ENCODE results near the gene CNTNAP5. TPM values are rescaled to one million over a fixed set of nuclear protein-coding genes. Genes with fewer than 3 reads are reported as not detected.

CNTNAP5 gene
- total RNA-seq, 1 donor from 2014 or later = not detected

GRCh38 chr2:124664363-124664762 lies 639.3 kb downstream of the CNTNAP5 start:
- no peak for DNase-seq (ENCODE audit: extremely low read depth, low read depth, low spot score)

DNA sequence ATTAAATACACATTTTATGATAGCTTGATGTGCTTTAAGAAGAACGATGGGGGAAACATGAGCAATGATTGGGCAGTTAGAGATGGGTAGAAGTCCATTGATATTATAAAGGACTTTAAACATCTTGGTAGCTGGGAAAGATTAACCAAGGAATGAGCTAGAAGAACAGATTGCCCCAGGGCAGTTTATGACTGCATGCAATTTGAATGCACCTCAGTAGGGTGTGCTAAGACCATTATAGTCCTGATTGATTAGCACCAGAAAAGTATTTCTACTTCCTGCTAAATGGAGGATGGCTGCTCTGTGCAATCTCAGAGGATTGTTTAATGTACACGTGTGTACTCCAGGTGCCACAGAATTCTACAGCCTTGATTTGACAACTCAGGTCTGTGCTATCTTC lies 641.9 kb downstream of the CNTNAP5 start:
- DNase-seq (ENCODE audit: extremely low read depth, low read depth, low spot score) = no peak

DNA sequence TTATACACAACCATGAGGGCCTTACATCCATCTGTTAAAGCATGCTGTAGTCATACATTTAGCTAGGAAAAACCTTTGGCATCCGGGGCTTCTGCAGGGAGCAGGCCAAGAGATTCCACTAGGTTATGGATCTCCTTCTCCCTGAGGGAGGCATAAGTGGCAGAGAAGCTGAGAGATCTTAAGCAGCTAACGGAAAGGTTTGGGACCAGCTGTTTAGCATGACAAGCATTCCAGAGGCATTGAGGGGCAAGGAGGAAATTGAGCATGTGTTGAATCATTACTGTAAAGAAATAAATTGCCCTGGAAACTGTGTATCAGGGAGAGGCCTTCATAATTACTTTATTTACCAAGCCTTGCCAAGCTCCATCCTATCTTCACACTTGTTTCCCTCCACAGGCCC lies 643.1 kb downstream of the CNTNAP5 start:
- no peak for DNase-seq (ENCODE audit: extremely low read depth, low read depth, low spot score)

GRCh38 chr2:124670187-124670586 lies 645.1 kb downstream of the CNTNAP5 start:
- DNase-seq (ENCODE audit: extremely low read depth, low read depth, low spot score) = no peak

- no peak for DNase-seq (ENCODE audit: extremely low read depth, low read depth, low spot score)
These were observed 653.0 kb downstream of the CNTNAP5 start for GRCh38 chr2:124678043-124678442.

GRCh38 chr2:124683536-124684428 lies 658.7 kb downstream of the CNTNAP5 start:
- no peak for DNase-seq (ENCODE audit: extremely low read depth, low read depth, low spot score)

- DNase-seq (ENCODE audit: extremely low read depth, low read depth, low spot score) = no peak
These were observed 664.3 kb downstream of the CNTNAP5 start for GRCh38 chr2:124689348-124689747.

DNA sequence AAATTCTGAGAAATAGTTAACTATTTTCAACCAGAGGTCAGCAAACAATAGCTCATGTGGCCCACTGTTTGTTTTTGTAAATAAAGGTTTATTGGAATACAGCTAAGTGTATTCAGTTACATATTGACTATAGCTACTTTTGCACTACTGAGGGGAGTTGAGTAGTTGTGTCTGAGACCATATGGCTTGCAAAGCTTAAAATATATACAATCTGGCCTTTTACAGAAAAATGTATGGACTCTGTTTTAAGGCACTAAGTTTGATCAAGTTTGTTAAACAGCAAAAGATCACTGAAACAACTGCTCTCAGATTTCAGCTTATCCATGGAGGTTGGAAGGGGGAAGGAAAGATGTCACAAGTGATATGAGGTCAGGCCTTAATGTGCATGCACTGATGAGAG lies 667.1 kb downstream of the CNTNAP5 start:
- no peak for DNase-seq (ENCODE audit: extremely low read depth, low read depth, low spot score)

DNA sequence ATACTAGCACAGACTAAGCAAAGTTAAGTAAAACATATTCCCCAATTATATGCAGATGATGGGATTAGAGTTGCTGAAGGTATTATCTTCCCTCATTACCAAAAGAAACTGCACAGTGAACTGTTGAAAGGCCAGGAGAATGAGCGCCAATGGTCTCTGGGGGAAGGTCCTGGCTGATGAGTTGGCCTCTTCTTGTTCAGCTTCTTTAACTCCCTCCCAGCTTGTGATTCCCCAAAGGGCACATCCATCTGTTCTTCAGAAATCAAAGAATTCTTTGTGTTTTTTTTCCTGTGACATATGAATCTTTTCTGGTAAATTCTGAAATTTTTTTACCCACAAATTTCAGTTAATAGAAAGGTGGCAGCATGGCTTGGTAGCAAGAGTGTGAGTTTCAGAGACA lies 667.6 kb downstream of the CNTNAP5 start:
- DNase-seq (ENCODE audit: extremely low read depth, low read depth, low spot score) = no peak

- DNase-seq (ENCODE audit: extremely low read depth, low read depth, low spot score) = no peak
These were observed 668.1 kb downstream of the CNTNAP5 start for GRCh38 chr2:124693156-124693555.

- DNase-seq (ENCODE audit: extremely low read depth, low read depth, low spot score) = no peak
These were observed 674.0 kb downstream of the CNTNAP5 start for GRCh38 chr2:124698979-124699565.

DNA sequence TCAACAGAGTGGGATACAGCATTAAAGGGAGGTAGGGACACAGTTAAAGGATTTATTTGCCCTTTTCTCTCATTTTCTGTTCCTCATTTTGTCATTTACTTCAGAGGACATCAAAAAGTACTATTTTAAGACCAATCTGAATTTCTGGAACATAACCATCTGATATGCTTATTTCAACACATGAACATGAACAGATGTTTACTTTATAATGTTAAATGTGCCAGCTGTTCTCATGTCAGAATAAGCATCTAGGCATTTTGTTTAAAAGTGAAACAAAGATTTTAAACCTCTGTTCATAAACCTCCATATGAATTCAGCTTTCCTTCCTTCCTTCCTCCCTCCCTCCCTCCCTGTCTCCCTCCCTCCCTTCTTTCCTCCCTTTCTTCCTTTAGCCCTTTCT lies 677.7 kb downstream of the CNTNAP5 start:
- DNase-seq (ENCODE audit: extremely low read depth, low read depth, low spot score) = no peak

DNA sequence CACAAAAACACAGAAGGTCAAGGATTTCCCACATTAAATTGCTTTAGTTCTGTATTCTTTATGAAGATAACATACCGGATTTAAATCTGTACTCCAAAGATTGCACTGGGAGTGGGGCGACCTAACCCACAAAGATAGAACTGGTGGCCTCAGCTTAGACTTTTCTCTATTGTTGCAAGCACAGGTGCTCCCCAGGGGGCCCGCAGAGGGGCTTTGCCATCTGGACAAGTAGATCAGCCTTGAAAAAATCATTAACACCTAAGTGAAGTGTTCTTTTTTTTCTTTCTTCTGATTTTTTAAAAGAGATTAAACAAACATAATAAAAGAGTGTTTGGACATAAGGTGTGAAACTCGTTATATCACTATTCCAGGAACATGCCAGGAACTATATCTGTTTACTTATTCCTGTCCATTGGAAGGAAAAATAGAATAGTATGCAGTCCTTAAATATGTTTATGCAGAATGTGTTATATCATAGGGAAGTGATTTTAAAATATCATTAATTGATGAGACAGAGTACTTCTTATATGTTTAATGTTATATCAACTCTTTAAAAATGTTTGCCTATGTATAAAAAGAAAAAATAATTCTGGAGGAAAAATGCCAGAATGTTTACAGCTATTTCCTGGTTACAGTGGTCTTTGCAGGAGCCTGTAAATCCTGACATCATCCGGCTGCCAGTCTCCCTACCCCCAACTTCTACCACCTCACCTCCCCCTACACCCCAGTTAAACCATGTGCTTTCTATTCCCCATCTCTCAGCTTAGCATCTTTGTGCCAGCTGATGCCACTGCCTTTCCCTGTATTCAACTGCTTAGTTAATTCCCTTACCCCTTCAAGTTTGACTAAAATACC lies 679.2 kb downstream of the CNTNAP5 start:
- DNase-seq (ENCODE audit: extremely low read depth, low read depth, low spot score) = no peak

DNA sequence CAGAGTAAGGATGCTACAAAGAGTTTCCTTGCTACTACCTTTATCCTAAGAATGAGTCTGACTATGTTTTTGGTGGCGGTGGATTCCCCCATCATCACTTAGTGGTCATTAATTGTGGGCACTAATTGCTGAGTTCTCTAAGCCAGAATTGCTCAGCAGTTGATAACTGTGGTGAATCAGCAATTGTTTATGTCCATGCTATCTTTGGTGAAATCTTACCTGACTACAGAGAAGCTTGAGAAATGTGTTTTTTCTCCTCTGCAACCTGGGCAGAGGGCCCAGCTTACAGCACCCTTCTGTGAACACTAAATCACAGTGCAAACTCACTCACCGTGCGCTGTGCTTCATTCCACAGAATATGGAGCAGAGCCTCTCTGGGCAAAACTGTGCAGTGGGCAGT lies 683.6 kb downstream of the CNTNAP5 start:
- DNase-seq (ENCODE audit: extremely low read depth, low read depth, low spot score) = no peak

- DNase-seq (ENCODE audit: extremely low read depth, low read depth, low spot score) = no peak
These were observed 688.9 kb downstream of the CNTNAP5 start for GRCh38 chr2:124713969-124714368.

GRCh38 chr2:124725187-124725586 lies 700.1 kb downstream of the CNTNAP5 start:
- DNase-seq (ENCODE audit: extremely low read depth, low read depth, low spot score) = no peak

- no peak for DNase-seq (ENCODE audit: extremely low read depth, low read depth, low spot score)
These were observed 715.5 kb downstream of the CNTNAP5 start for GRCh38 chr2:124740636-124741035.

GRCh38 chr2:124753842-124754241 lies 728.8 kb downstream of the CNTNAP5 start:
- DNase-seq (ENCODE audit: extremely low read depth, low read depth, low spot score) = no peak

DNA sequence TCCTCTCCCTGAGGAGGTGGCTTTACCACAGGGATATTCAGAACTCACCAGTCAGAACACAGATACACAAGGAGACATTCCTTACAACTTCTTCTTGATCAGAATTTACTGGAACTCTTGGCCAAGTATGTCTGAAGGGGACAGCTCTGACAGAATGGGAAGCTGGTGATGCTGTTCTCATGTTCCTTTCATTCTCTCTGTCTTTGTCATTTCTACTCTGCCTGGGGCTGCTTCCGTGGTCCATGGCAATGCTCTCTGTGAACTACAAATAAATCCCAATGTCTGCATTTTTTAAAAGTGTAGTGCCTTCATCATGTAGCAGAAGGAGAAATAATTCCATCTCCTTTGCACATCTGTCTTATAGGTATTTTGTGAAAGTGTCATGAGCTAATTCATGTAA lies 730.3 kb downstream of the CNTNAP5 start:
- no peak for DNase-seq (ENCODE audit: extremely low read depth, low read depth, low spot score)

- DNase-seq (ENCODE audit: extremely low read depth, low read depth, low spot score) = no peak
These were observed 731.0 kb downstream of the CNTNAP5 start for GRCh38 chr2:124756048-124756447.

DNA sequence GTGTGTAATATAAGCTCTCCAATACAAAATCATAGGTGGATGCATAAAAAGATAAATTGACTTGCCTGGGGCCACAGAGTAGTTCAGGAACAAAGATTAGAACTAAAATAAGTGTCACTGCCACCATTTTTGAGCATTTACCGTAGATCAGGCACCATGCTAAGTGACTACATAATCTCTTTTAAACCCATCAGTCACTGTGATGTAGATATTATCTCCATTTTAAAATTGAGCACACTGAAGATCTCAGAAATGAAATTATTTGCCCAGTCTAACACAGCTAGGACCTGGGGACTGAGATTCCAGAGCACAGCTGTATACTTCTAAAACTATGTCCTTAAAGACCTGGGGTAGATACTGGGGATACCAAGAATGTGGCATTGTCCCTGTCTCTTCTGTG lies 737.3 kb downstream of the CNTNAP5 start:
- no peak for DNase-seq (ENCODE audit: extremely low read depth, low read depth, low spot score)
